Measurements from ENCODE around the gene CASP1.

DNA sequence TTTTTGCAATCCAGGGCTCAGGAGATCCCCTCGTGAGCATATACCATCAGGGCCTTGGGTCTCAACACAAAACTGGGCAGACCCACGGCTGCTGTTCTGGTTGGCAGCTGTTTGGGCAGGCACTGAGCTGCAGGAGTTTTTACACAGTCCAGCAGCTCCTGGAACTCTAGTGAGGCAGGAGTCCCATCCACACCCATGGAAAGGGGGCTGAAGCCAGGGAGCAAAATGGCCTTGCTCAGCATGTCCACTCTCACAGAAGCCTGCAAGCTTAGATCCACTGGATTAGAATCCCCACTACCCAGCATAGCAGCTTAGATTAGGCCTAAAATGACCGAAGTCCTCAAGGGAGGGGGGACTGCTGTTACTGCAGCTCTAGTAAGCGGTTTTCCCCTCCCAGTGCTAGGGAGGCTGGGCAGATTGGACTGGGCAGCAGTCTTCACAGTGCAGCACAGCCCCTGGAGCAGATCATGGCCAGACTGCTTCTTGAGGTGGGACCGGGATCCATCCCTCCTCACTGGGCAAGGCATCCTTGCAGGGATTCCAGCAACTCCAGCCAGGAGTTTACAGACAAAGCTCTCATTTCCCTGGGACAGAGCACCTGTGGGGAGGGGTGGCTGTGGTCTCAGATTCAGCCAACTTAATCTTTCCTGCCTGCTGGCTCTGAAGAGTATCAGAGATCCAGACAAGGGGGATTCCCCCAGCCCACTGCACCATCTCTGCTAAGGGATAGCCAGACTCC is 46.6 kb upstream of the CASP1 start:
- TF ChIP-seq, protein P1, sequence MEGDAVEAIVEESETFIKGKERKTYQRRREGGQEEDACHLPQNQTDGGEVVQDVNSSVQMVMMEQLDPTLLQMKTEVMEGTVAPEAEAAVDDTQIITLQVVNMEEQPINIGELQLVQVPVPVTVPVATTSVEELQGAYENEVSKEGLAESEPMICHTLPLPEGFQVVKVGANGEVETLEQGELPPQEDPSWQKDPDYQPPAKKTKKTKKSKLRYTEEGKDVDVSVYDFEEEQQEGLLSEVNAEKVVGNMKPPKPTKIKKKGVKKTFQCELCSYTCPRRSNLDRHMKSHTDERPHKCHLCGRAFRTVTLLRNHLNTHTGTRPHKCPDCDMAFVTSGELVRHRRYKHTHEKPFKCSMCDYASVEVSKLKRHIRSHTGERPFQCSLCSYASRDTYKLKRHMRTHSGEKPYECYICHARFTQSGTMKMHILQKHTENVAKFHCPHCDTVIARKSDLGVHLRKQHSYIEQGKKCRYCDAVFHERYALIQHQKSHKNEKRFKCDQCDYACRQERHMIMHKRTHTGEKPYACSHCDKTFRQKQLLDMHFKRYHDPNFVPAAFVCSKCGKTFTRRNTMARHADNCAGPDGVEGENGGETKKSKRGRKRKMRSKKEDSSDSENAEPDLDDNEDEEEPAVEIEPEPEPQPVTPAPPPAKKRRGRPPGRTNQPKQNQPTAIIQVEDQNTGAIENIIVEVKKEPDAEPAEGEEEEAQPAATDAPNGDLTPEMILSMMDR (IDR thresholded peaks at IDR 0.05; ENCODE audit: low read depth, low read length, missing input control): no peak
- TF ChIP-seq EGR1 (IDR thresholded peaks at IDR 0.05; ENCODE audit: low read depth in 2 of 2): no peak
- no peak for TF ChIP-seq FOXA2 (IDR thresholded peaks at IDR 0.05)
- TF ChIP-seq RAD21 (IDR thresholded peaks at IDR 0.05): no peak
